ENCODE measurements around the gene TTC29. TPM values are rescaled to one million over a fixed set of nuclear protein-coding genes. Genes with fewer than 3 reads are reported as not detected.

TTC29 gene
- total and polyA plus RNA-seq, 9 of the 15 experiments (the other 6 are each of a cell fraction or from before 2014, with no cell fraction given), result 0.04 TPM; not detected in 8

- Histone ChIP-seq H3K4me1 (replicated peaks in 1 of 2; ENCODE audit: control insufficient read depth in 2 of 2, insufficient read depth in 2 of 2, low read length in 2 of 2) (no peaks in the 10 kb centered on the region), H3K9ac (ENCODE audit: insufficient read depth in 1 of 2, low read depth in 2 of 2, low read length in 2 of 2) (no peak overlapping the region), H3K36me3 (ENCODE audit: control insufficient read depth, insufficient read depth, low read length) (no peaks in the 10 kb centered on the region), H3K9me1 (ENCODE audit: control insufficient read depth, insufficient read depth, low read length) (no peaks in the 10 kb centered on the region), H2AFZ (ENCODE audit: low read depth, low read length) (no peak overlapping the region), H3K9me3 (replicated peaks; ENCODE audit: control insufficient read depth, insufficient read depth, low read depth, low read length) (no peaks in the 10 kb centered on the region), H4K20me1 (replicated peaks; ENCODE audit: control insufficient read depth, insufficient read depth, low read length) (no peaks in the 10 kb centered on the region), H3K4me3 (no peak overlapping the region), H3K27me3 (ENCODE audit: control insufficient read depth in 2 of 2, insufficient read depth in 2 of 2, low read length in 2 of 2) (no peaks in the 10 kb centered on the region), H3K79me2 (ENCODE audit: control insufficient read depth, insufficient read depth, low read length) (no peaks in the 10 kb centered on the region), H3K4me2 (ENCODE audit: insufficient read depth, low read length) (no peak overlapping the region), H3K27ac (ENCODE audit: extremely low read depth, low read depth, low read length) (no peak overlapping the region)
- no TSS peak for BruUV-seq (replicated peaks)
- DNase-seq (ENCODE audit: extremely low read depth in 1 of 4, low spot score in 3 of 4), result no peak
- no peak for ATAC-seq
- in situ Hi-C loops (cut with MboI) (no loop called here), intact Hi-C loops (cut with micrococcal nuclease) (no loop called here)
- ChIA-PET CTCF (ENCODE audit: low intra/inter-chr PET ratio) (no interaction called here), POLR2A (no interaction called here)
- WGBS (ENCODE audit: insufficient coverage, low coverage, missing lambda C conversion rate), result 0% methylated on average over 4 of the region's 4 CpGs
- no peak for FAIRE-seq
- TF ChIP-seq ZNF224 (CRISPR knock-in tag; IDR thresholded peaks at IDR 0.05), result no peak
- TF ChIP-seq TCFL5 (CRISPR knock-in tag; conservative IDR thresholded peaks at IDR 0.05), result no peak
- no peak for TF ChIP-seq ZNF282 (CRISPR knock-in tag; IDR thresholded peaks at IDR 0.05)
- no peak for TF ChIP-seq C11orf30 (IDR thresholded peaks at IDR 0.05; ENCODE audit: low read depth)
- no peak for TF ChIP-seq MED1 (CRISPR knock-in tag; IDR thresholded peaks at IDR 0.05; ENCODE audit: borderline replicate concordance)
- no peak for TF ChIP-seq NELFE (IDR thresholded peaks at IDR 0.05; ENCODE audit: insufficient read depth, insufficient read length)
- no peak for TF ChIP-seq SNRNP70 (optimal IDR thresholded peaks at IDR 0.05; ENCODE audit: low read depth, low read length)
- TF ChIP-seq PTTG1 (tag; IDR thresholded peaks at IDR 0.05; ENCODE audit: low read depth), result no peak
- no peak for TF ChIP-seq HEY1 (CRISPR knock-in tag; IDR thresholded peaks at IDR 0.05; ENCODE audit: borderline replicate concordance)
- no peak for TF ChIP-seq ATF6 (CRISPR knock-in tag; IDR thresholded peaks at IDR 0.05)
- no peak for TF ChIP-seq ZNF174 (CRISPR knock-in tag; IDR thresholded peaks at IDR 0.05)
- no peak for TF ChIP-seq ZNF407 (IDR thresholded peaks at IDR 0.05; ENCODE audit: low read depth)
- TF ChIP-seq GTF2A2 (tag; IDR thresholded peaks at IDR 0.05), result no peak
- TF ChIP-seq MXD1 (CRISPR knock-in tag; IDR thresholded peaks at IDR 0.05; ENCODE audit: borderline replicate concordance, poor library complexity, severe bottlenecking), result no peak
Measured at GRCh38 chr4:146978641-146979040, 33.0 kb upstream of the TTC29 start.
